DND-41 (cell line): ENCODE data around the gene MAIP1.

Experiments used
- CTCF ChIP-seq: IDR thresholded peaks from 2 replicates; pipeline ENCODE4 v1.5.1; 2012; ENCODE audit warnings: borderline replicate concordance, low read length, moderate library complexity, mild to moderate bottlenecking; ENCODE audit not compliant: poor library complexity, severe bottlenecking; ENCODE audit errors: extremely low read depth
- EZH2 ChIP-seq: IDR thresholded peaks from 3 replicates; pipeline ENCODE4 v1.6.1; 2012; ENCODE audit warnings: borderline replicate concordance, low read depth, mild to moderate bottlenecking, moderate library complexity, low read length, inconsistent platforms; ENCODE audit not compliant: severe bottlenecking

GRCh38 chr2:199911052-199911876 lies 44.1 kb upstream of the MAIP1 start, which contains the start of gene C2orf69:
- TF ChIP-seq CTCF: no peak
- TF ChIP-seq EZH2: no peak
